ENCODE results near the gene NDST3. TPM values are rescaled to one million over a fixed set of nuclear protein-coding genes. Genes with fewer than 3 reads are reported as not detected.

Gene NDST3
- total RNA-seq, 3 donors from 2014 or later: 0.29 TPM; not detected in 2

GRCh38 chr4:118279328-118279727, 245.0 kb downstream of the NDST3 start:
- H3K27ac ChIP-seq: peak overlapping the region; percentile 94 to 97
- peak overlapping the region; percentile 68 to 73 (median 69) for H3K4me3 ChIP-seq
- H3K36me3 ChIP-seq: no peaks in the 10 kb centered on the region
- H3K27me3 ChIP-seq: no peaks in the 10 kb centered on the region
- peaks cover 0 to 10% of the 10 kb centered on the region in 2 donors for H3K4me1 ChIP-seq
- no peak for TF ChIP-seq CTCF (IDR thresholded peaks at IDR 0.05)
- no peak for TF ChIP-seq POLR2A (IDR thresholded peaks at IDR 0.05)
- TF ChIP-seq POLR2AphosphoS5 (IDR thresholded peaks at IDR 0.05): no peak
- no peaks in the 10 kb centered on the region for H3K9me3 ChIP-seq
- intact Hi-C loops (cut with DNase I; ENCODE audit: low total_unique reads): no loop called here
- no peak for DNase-seq (ENCODE audit: low spot score in 2 of 2)

GRCh38 chr4:118279920-118280432, 245.7 kb downstream of the NDST3 start:
- intact Hi-C loops (cut with DNase I; ENCODE audit: low total_unique reads): no loop called here
- no peaks in the 10 kb centered on the region for H3K36me3 ChIP-seq
- H3K4me1 ChIP-seq: peaks cover 0 to 10% of the 10 kb centered on the region in 2 donors
- peak overlapping the region in 1 of 2 donors; percentile 97 for H3K27ac ChIP-seq
- no peak for DNase-seq (ENCODE audit: low spot score in 2 of 2)
- peak overlapping the region; percentile 68 to 73 (median 69) for H3K4me3 ChIP-seq
- no peak for TF ChIP-seq POLR2A (IDR thresholded peaks at IDR 0.05)
- TF ChIP-seq CTCF (IDR thresholded peaks at IDR 0.05): no peak
- no peak for TF ChIP-seq POLR2AphosphoS5 (IDR thresholded peaks at IDR 0.05)
- no peaks in the 10 kb centered on the region for H3K9me3 ChIP-seq
- no peaks in the 10 kb centered on the region for H3K27me3 ChIP-seq

- peak overlapping the region in 1 of 3 donors; percentile 68 for H3K4me3 ChIP-seq
- H3K36me3 ChIP-seq: no peaks in the 10 kb centered on the region
- peak overlapping the region; percentile 7 to 8 for H3K27ac ChIP-seq
- intact Hi-C loops (cut with DNase I; ENCODE audit: low total_unique reads): no loop called here
- no peaks in the 10 kb centered on the region for H3K27me3 ChIP-seq
- peaks cover 0 to 10% of the 10 kb centered on the region in 2 donors for H3K4me1 ChIP-seq
- peak in 1 of 2 donors; percentile 55 for DNase-seq (ENCODE audit: low spot score in 2 of 2)
- H3K9me3 ChIP-seq: no peaks in the 10 kb centered on the region
- TF ChIP-seq CTCF (IDR thresholded peaks at IDR 0.05): peak; percentile 27 to 57 (median 44)
- no peak for TF ChIP-seq POLR2AphosphoS5 (IDR thresholded peaks at IDR 0.05)
- TF ChIP-seq POLR2A (IDR thresholded peaks at IDR 0.05): no peak
Measured at GRCh38 chr4:118280501-118281218, 246.4 kb downstream of the NDST3 start.

- TF ChIP-seq CTCF (IDR thresholded peaks at IDR 0.05) (no peak), POLR2AphosphoS5 (IDR thresholded peaks at IDR 0.05) (no peak), POLR2A (IDR thresholded peaks at IDR 0.05) (no peak)
- H3K27me3 ChIP-seq: no peaks in the 10 kb centered on the region
- no peak for DNase-seq (ENCODE audit: low spot score in 2 of 2)
- peaks cover 0 to 10% of the 10 kb centered on the region in 2 donors for H3K4me1 ChIP-seq
- no peak overlapping the region for H3K4me3 ChIP-seq
- no peaks in the 10 kb centered on the region for H3K36me3 ChIP-seq
- intact Hi-C loops (cut with DNase I; ENCODE audit: low total_unique reads): no loop called here
- no peaks in the 10 kb centered on the region for H3K9me3 ChIP-seq
- H3K27ac ChIP-seq: peak overlapping the region in 1 of 2 donors; percentile 7
Measured at GRCh38 chr4:118281611-118282442, 247.5 kb downstream of the NDST3 start.

Data from breast epithelium (tissue), 4 donors.